Stimulated activated CD8-positive, alpha-beta memory T cell treated with anti-CD3 and anti-CD28 coated beads, Interleukin-12 subunit alpha, Interleukin-12 subunit beta, amount 100 ng/mL, for 4 hours (primary cell): ENCODE measurements around the gene NKX3-2.

Source experiments
- DNase-seq: peaks from one replicate; pipeline ENCODE4 v3.0.0-alpha.2; 2020; ENCODE audit warnings: low read depth

NKX3-2 gene

DNA sequence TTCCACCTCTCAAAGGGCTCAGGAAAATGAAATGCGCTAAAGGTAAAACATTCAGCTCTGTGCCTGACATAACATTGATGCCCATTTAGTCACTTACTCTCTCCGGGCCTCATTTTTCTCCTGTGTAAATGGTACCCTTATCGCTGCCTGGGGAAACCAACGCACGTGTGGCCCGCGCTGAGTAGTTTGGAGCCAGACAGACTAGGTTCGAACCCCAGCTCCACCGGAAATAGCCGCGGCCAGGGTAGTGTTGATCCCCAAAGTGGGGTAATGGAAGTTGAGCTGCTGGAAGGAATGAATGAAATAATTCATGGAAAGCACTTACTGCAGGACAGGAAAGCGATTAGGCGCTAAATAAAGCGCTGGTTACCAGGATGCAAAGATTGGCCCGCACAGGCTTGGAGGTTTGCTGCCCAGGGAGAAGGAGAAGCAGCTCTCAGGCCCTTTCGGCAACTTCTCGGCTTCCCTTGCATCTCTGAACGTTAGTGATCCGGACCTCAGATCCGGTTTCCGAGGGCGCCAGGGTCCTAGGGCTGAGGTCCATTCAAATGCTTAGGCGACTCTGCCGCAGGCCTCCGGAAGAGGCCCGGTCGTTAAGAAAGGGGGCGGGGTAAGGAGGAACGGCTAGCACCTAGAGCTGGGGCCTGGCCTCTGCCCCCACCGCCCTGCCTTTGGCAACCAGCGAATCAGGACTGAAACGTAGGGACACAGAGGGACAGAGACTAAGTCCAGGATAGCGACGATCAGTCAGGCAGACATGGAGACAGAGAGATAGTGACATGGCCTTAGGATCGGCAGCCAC, 13.3 kb downstream of the NKX3-2 start:
- DNase-seq: no peak

- DNase-seq: no peak
Measured at GRCh38 chr4:13529128-13529919, 15.0 kb downstream of the NKX3-2 start.

- DNase-seq: no peak
Measured at GRCh38 chr4:13528821-13529127, 15.5 kb downstream of the NKX3-2 start.

DNA sequence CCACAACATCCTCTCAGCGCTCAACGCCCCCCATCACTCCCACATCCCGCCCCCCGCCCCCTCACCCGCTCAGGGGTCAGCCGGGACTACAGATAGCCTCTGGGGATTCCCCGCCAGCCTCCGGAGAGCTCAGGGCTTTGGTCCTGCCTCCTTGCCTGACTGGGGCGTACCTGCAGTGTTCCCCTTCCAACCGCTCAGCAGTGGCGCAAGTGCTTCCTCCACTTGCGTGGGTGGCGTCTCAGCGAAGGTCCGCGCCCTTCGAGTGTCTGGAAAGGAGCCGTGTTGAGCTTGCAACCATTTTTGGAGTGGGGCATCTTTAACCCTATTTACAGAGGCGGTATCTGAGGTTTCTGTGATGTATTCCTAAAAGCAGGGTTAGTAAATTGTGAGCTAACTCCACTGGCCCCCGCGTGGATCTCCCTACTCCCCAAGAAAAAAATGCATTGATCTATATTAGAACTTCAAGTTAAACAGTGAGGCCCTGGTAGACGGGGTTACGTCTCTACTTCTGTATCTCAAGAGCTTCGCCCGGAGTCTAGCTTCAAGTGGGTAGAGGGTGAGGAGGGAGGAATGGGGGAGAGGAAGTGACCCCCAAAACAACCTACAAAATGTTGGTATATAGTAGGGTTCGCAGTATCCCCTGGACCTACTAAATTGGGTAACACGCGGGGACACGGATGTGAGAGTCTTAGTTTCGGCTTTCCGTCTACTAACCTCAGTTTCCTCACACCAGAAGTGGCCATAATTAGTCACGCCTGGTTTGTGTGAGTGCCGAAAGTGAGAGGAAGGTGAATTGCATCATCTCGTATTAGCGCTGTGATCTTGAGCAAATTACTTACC, 16.1 kb downstream of the NKX3-2 start:
- DNase-seq: no peak

GRCh38 chr4:13527192-13527980, 16.9 kb downstream of the NKX3-2 start:
- no peak for DNase-seq

DNA sequence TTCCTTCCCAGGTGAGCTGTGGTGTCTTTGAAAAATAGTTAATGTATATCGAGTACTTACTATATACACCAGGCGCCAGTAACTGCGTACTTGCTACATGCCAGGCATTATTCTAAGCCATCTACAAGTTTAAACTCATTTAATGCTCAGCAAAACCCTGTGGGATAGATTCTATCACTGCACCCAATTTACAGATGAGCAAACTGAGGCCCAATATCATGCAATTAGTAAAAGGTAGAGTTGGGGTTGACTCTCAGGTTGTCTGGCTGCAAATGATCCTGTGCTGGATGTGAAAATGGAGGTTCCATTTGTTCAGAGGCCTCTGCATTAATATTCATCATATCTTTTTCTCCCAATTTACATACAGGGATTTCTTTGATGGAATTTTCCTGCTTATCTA, 17.6 kb downstream of the NKX3-2 start:
- no peak for DNase-seq

DNA sequence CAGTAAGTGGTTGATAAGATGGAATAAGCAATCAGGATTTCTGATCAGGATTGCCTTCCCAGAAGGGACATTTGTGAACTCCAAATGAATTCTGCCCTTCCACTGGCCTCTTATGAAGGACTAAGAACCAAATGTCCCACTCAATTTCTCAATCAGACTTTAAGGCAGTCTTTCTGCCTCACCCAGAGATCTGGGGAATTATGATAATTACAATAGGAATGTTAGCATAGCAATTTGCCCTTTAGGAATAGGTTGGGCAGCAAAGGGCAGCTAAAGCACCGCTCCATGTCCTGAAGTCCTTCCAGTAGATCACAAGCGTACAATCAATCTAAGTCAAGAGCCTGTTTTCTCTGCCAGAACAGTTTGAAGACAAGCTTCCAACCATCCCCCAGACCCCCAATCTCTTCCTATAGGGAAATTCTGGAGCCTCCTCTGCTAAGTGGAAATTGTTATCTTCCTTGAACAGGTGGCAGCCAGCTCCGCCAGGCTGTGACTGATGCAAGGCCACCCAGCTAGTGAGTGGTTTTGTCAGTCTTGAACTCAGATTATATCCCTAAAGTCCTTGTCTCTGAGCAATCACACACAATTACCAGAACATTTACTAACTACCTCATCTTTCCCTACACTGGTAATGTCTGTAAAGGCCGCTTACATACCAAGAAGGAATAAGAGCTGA, 18.6 kb downstream of the NKX3-2 start:
- no peak for DNase-seq

- no peak for DNase-seq
Measured at GRCh38 chr4:13524504-13525243, 19.6 kb downstream of the NKX3-2 start.

DNA sequence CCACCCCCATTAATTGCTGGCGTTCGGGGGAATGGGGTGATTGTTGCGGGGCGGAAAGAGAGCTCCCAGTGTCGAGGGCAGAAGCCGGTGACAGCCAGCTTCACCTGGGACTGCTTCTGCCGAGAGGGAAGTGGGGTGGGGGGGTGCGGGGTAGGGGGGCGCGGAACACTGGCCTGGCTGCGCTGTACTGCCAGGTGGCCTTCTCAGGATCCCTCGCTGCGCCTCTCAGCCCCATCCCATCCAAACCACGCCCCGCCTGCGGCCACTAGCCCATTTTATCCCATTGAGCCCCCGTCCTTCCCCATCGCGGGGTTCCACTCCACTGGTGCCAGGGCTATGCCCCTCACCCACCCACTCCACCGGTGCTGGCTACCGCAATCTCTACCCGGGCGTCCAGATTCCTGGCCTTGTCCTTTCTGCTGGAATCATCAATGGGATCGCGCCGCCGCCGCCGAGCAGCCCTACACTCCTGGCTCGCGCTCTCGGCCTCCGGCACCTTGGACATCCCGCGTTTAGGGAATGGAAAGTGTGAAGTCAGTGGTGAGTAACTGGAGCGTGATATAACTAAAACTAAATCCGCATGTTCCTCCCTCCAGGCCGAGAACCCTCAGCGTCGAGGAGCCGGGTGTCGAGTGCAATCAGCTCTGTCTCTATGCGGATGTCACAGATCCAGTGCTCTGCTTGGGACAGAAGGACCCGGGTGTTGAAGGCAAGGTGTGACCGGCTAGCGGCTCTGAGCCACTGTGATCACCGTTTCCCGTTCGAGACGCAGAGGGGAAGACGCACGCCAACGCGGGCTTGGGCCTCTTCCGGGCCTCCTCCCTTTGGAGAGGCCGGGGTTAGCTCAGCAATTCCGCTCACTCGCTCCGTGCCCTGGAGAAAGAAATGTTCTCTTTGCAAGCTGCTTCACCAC, 20.5 kb downstream of the NKX3-2 start:
- no peak for DNase-seq

DNA sequence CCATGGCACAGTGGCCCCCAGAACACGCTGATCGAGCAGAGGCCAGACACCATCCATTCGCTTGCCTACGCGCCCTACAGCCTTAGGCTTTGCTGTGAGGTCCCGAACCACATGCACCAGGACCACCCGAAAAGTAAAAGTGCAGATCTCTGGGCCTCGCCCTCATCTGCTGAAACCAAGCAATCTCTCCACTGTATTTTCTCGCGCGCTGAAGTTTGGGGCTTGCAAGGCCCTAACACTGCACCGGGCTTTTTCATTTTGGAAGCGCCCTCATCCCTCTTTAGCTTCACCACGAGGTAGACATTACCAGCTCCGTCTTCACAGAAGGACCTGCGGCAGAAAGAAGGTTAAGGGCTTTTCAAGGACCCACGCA, 21.2 kb downstream of the NKX3-2 start:
- DNase-seq: no peak

DNA sequence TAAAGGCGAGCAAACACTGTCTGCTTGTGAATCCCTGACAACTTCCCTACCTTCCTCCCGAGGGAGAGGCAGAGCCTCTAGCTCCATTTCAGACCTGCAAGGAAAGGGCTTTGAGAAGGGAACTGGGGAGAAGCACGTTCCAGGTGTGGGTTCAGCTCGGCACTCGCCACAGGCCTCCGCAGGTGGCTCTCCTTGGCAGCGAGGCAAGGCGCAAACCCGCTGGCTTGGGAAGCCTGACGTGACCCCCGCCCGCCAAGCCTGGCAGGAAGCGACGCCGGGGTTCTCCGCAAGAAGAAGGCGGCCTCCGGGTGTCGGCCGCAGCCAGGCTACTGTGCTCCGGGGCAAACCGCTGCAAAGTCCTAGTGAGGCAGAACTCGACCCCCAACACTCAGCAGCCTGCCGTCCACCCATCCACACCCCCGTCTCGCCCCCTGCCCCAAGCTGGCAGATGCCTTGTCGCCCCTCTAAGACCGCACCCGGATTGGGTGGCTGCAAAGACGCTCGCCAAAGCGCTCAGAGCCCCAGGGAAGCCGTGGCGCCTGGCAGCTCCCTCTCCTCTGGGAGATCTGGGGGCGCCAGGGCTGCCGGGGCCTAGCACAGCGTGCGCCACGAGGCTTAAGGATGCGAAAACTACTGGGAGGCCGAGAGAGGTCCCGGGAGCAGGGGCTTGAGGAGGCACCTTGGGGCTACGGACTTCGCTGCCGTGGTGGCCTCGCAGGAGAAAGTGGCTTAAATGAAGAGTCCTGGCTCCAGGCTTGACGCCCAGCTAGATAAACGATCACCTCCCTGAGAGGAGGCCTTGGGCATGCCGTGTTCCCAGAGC, 21.8 kb downstream of the NKX3-2 start:
- no peak for DNase-seq

DNA sequence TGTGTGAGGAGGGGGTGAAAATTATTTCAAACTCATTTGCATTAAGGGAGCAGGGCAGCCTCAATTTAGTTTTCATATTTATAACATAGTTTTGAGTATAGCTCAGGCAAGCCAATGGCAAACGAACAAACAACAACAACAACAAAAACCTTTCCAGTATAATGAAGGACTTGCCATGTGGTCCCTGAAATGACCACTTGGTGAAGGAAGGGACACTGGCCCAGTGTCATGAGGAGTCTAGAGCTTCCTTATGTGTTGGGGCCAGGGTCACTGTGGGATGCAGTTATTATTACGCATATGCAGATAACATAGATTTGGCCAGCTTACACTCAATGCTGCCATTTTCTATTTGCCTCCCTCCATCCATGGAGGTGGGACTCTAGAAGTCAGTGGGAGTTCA, 23.3 kb downstream of the NKX3-2 start:
- no peak for DNase-seq

DNA sequence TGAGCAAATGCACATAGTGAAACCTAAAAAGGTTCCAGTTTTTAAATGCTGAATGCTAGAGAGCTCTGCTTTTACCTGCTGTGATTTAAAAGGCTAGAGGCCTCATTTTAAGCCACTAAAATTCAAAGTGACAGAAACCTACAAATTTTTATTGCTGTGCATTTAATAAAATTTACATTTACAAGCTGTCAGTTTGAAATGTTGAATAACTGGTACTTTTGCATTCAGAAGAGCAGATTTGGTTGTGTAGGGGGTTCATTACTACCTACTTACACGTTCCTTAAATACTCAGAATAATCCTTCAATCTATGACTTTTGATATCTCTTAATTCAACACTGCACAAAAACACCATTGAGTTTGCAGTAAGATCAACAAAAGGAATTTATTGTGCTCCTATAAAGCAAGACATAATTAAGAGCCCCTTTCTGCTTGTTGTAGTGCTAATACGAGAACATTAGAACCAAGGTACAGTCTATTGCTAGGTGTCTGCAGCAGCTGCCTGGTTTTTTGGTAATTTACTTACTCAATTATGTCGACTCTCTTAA, 27.9 kb downstream of the NKX3-2 start:
- DNase-seq: no peak

DNA sequence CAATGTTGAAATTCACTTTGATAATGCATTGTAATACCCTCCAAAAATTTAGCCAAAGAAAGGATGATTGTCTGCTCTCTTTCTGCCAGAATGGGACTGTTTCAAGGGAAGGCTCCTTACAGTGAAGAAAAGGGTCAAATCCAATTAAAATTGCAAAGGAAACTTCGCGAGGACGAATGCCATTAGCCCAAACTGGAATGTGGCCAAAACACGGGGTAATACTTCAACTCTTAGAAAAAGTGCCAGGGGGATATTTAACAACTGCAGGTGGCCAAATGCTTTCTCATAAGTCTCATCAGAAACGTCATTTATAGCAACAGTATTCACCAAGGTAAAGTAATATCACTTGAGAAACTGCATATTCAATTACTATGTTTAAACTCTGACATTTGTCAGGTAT, 29.0 kb downstream of the NKX3-2 start:
- DNase-seq: no peak

DNA sequence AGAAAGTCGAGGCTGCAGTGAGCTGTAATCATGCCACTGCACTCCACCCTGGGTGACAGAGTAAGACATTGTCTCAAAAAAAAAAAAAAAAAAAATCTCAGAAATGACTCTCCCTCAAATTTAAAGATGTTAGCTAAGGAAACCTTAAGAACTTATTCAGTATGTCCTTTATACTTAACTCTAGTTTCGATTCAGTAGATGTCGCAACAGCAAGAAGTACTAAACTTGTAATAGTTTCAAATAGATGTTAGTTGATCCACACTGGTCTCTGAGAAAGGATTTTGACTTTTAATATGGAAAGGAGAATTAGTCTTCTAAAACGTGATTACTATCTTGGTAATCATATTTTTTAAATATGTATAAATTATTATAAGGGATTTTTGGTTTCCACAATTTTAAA, 29.6 kb downstream of the NKX3-2 start:
- DNase-seq: no peak

GRCh38 chr4:13511101-13511500, 33.2 kb downstream of the NKX3-2 start:
- DNase-seq: no peak

DNA sequence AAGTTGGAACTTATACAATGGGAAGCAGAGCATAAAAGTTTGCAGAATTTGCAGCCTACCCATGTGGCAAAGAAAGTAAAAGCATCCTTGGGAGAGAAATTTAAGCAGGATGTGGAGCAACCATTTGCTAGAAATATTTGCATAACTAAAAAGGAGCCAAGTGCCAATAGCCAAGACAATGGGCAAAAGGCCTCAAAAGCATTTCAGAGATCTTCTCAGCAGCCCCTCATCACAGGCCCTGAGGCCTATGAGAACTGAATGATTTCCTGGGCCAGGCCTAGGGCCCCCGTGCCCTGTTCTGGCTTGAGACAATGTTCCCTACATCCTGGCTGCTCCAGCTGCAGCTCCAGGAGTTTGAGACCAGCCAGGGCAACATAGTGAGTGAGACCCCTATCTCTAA, 34.9 kb downstream of the NKX3-2 start:
- DNase-seq: no peak

- no peak for DNase-seq
Measured at GRCh38 chr4:13504374-13504773, 39.9 kb downstream of the NKX3-2 start.
